ENCODE results near the gene PLA2G15. TPM values are rescaled to one million over a fixed set of nuclear protein-coding genes. Genes with fewer than 3 reads are reported as not detected.

The PLA2G15 gene
- total and polyA plus RNA-seq, 2 of the 13 experiments (the other 11 are each of a cell fraction or from before 2014, with no cell fraction given), result 14.4 to 23.7 TPM

DNA sequence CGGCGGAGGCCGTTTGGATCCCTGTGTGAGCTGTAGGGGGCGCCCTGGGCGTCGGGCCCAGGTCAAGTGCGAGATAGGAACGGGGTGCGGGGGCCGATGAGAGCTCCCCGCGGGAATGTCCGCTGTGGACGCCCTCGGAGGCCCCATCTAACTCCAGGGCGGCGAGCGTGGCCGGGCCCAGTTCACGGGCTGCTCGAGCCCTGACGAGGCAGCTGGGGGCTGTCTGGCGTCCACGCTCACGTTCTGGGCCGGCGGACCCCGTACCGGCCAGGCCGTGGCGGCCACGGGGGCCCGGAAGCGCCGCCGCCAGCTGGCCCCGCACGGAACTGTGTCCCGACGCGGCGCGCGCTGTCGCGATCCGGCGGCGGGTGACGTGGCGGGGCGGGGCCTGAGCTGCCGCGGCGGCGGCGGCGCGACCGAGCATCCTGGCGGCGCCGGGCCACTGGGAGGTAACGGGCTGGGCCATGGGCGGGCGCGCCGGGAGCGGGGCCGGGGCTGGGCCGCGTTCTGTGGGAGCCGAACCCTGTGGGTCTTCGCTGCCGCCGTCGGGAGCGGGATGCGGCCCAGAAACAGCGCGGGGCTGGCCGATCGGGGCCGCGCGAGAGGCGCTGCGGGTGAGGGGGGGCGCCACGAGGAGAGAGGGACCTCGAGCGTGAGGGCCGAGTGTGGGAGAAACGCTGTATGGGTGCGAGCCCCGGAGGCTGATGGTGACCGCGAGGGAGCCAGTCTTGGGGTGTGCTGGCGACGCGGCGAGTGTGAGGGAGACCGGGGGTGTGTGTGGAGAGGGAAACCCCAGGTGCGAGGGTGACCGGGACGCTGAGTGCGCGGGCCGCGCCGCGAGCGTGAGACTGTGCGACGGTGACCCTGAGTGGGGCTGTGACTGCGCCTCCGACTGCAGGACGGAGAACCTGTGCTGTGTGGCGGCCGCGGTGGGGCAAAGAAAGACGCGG is 19.2 kb downstream of the PLA2G15 start, which contains the start of gene SLC7A6 (continued):
- TF ChIP-seq PHF21A (CRISPR knock-in tag; IDR thresholded peaks at IDR 0.05) (0 out of 2 replicates have a peak, but pooled peaks have one; percentile 26), REXO4 (CRISPR knock-in tag; IDR thresholded peaks at IDR 0.05; ENCODE audit: borderline replicate concordance) (peak; percentile 86; the same call in 1 of the 2 replicates), SATB2 (CRISPR knock-in tag; IDR thresholded peaks at IDR 0.05) (peak; percentile 26; the same call in 1 of the 2 replicates), ZNF567 (CRISPR knock-in tag; IDR thresholded peaks at IDR 0.05; ENCODE audit: borderline replicate concordance) (peak; percentile 54), ZNF234 (CRISPR knock-in tag; conservative IDR thresholded peaks at IDR 0.05) (peak; percentile 74; the same call in 1 of the 2 replicates), ZNF672 (CRISPR knock-in tag; IDR thresholded peaks at IDR 0.05) (no peak), MTERF4 (CRISPR knock-in tag; IDR thresholded peaks at IDR 0.05) (peak; percentile 23; the same call in 1 of the 2 replicates), THAP9 (CRISPR knock-in tag; IDR thresholded peaks at IDR 0.05; ENCODE audit: borderline replicate concordance) (0 out of 2 replicates have a peak, but pooled peaks have one; percentile 46), ETV5 (CRISPR knock-in tag; IDR thresholded peaks at IDR 0.05; ENCODE audit: borderline replicate concordance) (peak; percentile 51), ZNF441 (CRISPR knock-in tag; IDR thresholded peaks at IDR 0.05; ENCODE audit: borderline replicate concordance) (no peak), GATAD1 (CRISPR knock-in tag; IDR thresholded peaks at IDR 0.05) (peak; percentile 40; the same call in 1 of the 2 replicates), ZNF543 (CRISPR knock-in tag; IDR thresholded peaks at IDR 0.05) (no peak; the same call in 1 of the 2 replicates), MAFK (conservative IDR thresholded peaks at IDR 0.05 in 1 of 2, IDR thresholded peaks at IDR 0.05 in 1 of 2; ENCODE audit: low read length in 2 of 2) (no peak), BRD4 (CRISPR knock-in tag; IDR thresholded peaks at IDR 0.05) (peak; percentile 59; the same call in 1 of the 2 replicates), ZNF879 (CRISPR knock-in tag; IDR thresholded peaks at IDR 0.05) (no peak)
- TF ChIP-seq, protein P1, sequence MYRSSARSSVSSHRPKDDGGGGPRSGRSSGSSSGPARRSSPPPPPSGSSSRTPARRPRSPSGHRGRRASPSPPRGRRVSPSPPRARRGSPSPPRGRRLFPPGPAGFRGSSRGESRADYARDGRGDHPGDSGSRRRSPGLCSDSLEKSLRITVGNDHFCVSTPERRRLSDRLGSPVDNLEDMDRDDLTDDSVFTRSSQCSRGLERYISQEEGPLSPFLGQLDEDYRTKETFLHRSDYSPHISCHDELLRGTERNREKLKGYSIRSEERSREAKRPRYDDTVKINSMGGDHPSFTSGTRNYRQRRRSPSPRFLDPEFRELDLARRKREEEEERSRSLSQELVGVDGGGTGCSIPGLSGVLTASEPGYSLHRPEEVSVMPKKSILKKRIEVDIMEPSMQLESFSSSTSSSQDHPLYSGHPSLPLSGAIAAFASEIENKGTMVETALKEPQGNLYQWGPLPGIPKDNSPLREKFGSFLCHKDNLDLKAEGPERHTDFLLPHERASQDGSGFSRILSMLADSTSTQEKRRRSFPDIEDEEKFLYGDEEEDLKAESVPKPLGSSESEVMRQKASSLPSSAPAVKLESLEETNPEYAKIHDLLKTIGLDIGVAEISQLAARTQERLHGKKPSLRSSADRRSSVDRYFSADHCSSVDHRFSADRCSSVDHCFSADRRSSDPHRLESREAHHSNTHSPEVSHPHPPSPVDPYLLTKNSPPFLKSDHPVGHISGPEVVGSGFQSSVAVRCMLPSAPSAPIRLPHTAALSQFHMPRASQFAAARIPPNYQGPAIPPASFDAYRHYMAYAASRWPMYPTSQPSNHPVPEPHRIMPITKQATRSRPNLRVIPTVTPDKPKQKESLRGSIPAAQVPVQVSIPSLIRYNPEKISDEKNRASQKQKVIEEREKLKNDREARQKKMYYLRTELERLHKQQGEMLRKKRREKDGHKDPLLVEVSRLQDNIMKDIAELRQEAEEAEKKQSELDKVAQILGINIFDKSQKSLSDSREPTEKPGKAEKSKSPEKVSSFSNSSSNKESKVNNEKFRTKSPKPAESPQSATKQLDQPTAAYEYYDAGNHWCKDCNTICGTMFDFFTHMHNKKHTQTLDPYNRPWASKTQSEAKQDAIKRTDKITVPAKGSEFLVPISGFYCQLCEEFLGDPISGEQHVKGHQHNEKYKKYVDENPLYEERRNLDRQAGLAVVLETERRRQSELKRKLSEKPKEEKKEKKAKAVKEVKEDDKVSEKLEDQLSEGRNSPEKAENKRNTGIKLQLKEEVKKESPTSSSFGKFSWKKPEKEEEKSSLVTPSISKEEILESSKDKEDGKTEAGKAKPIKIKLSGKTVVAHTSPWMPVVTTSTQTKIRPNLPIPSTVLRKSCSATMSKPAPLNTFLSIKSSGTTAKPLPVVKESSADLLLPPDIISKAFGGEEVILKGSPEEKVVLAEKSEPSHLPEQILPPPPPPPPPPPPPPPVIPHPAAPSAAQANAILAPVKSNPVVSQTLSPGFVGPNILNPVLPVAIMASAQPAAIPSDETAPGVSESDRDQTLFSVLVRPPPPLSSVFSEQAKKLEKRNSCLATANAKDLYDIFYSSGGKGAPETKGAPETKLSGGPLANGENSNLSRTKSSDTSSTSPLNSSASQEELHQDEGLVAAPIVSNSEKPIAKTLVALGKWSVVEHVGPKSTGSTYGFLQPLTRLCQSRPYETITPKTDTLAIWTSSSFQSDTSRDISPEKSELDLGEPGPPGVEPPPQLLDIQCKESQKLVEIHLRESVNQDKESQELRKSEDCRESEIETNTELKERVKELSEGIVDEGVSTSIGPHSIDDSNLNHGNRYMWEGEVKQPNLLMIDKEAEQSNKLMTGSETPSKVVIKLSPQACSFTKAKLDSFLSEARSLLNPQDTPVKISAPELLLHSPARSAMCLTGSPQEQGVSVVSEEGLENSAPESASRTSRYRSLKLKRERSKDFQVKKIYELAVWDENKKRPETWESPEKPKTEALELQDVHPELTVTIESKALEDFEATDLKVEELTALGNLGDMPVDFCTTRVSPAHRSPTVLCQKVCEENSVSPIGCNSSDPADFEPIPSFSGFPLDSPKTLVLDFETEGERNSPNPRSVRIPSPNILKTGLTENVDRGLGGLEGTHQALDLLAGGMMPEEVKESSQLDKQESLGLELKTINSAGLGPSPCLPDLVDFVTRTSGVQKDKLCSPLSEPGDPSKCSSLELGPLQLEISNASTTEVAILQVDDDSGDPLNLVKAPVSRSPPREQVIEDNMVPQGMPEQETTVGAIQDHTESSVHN (CRISPR knock-in tag; IDR thresholded peaks at IDR 0.05), result peak; percentile 57

Measured in HepG2 (cell line).